ENCODE results near the gene STX10. TPM values are rescaled to one million over a fixed set of nuclear protein-coding genes. Genes with fewer than 3 reads are reported as not detected.

Gene STX10
- total and polyA plus RNA-seq, 10 donors: 43.8 to 98.0 (median 67.6) TPM

GRCh38 chr19:13104360-13104847, 45.8 kb downstream of the STX10 start:
- Histone ChIP-seq H3K27ac (peak overlapping the region; percentile 74 to 99 (median 97)), H3K4me1 (peaks cover 25 to 82% (median 72%) of the 10 kb centered on the region in 6 donors), H3K4me3 (peak overlapping the region; percentile 33 to 88 (median 56)), H3K9me3 (no peaks in the 10 kb centered on the region), H3K27me3 (replicated peaks in 1 of 7) (no peaks in the 10 kb centered on the region), H3K36me3 (peaks cover 0 to 44% (median 13%) of the 10 kb centered on the region in 6 donors)
- intact Hi-C loops (cut with DNase I; ENCODE audit: low total_unique reads): loop anchor here (5.0 kb wide), 1 partner anchor 48 kb away; the partner anchor contains the start of genes IER2 and STX10
- peak; percentile 99 to 100 (median 99) for TF ChIP-seq POLR2AphosphoS5 (IDR thresholded peaks at IDR 0.05)
- no peak for TF ChIP-seq POLR2A (IDR thresholded peaks at IDR 0.05)
- peak; percentile 80 to 97 (median 92) for TF ChIP-seq CTCF (IDR thresholded peaks at IDR 0.05 in 8 of 11, conservative IDR thresholded peaks at IDR 0.05 in 3 of 11)
- WGBS, 5 donors: 5 to 13% (median 10%) methylated on average over 26 to 33 of the region's 33 CpGs
- peak; percentile 98 for DNase-seq

DNA sequence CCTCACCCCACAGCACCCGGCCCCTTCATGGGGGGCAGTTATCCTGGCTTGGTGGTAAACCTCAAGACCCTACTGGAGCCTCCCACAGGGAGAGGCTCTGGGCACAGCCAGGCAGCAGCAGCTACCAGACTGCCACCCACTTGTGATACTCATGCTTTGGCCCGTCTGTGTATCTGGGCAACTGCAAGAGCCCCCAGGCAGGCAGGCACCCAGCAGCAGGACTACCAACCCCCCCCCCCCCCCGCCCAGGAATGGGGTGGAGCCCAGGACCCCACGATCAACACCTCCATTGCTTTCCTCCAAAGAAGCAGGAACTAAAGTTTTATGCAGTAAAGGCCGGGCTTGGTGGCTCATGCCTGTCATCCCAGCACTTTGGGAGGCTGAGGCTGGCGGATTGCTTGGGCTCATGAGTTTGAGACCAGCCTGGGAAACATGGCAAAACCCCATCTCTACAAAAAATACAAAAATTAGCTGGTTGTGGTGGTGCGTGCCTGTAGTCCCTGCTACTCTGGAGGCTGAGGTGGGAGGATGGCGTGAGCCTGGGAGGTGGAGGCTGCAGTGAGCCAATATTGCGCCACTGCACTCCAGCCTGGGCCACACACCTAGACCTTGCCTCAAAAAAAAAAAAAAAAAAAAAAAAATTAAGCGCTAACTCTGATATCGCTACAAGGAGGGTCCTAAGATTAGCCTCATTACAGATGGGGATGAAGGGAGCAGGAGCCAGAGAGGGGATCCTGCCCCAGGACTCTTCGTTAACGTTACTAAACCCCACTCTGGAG, 46.4 kb downstream of the STX10 start:
- Histone ChIP-seq H3K27ac (peak overlapping the region; percentile 74 to 99 (median 97)), H3K9me3 (no peaks in the 10 kb centered on the region), H3K4me1 (peaks cover 28 to 88% (median 78%) of the 10 kb centered on the region in 6 donors), H3K36me3 (peaks cover 0 to 43% (median 7%) of the 10 kb centered on the region in 6 donors), H3K27me3 (replicated peaks in 1 of 7) (peaks cover 0 to 4% (median 0%) of the 10 kb centered on the region in 7 donors), H3K4me3 (peak overlapping the region; percentile 33 to 88 (median 70))
- peak; percentile 85 for DNase-seq
- TF ChIP-seq CTCF (IDR thresholded peaks at IDR 0.05 in 8 of 11, conservative IDR thresholded peaks at IDR 0.05 in 3 of 11) (no peak), POLR2A (IDR thresholded peaks at IDR 0.05) (no peak), POLR2AphosphoS5 (IDR thresholded peaks at IDR 0.05) (no peak)
- 13 to 42% (median 25%) methylated on average over 11 to 13 of the region's 13 CpGs for WGBS, 5 donors
- intact Hi-C loops (cut with DNase I; ENCODE audit: low total_unique reads): loop anchor here (5.0 kb wide), 1 partner anchor 49 kb away; the partner anchor contains the start of genes IER2 and STX10

GRCh38 chr19:13102666-13103580, 47.3 kb downstream of the STX10 start, which contains the start of gene LYL1:
LYL1 (minus strand) TSS chr19:13102858; CDS start chr19:13101171, 1,687 bp downstream.
- Histone ChIP-seq H3K27ac (peak within 1 kb of the TSS; percentile 74 to 99 (median 97)), H3K9me3 (no peaks in the 10 kb centered on the region), H3K4me1 (peaks cover 30 to 97% (median 87%) of the 10 kb centered on the region in 6 donors), H3K36me3 (peaks cover 0 to 34% (median 6%) of the 10 kb centered on the region in 6 donors), H3K27me3 (replicated peaks in 1 of 7) (peaks cover 0 to 12% (median 0%) of the 10 kb centered on the region in 7 donors), H3K4me3 (peak within 1 kb of the TSS; percentile 57 to 88 (median 70))
- intact Hi-C loops (cut with DNase I; ENCODE audit: low total_unique reads): loop anchor here (5.0 kb wide), 1 partner anchor 49 kb away; the partner anchor contains the start of genes IER2 and STX10
- WGBS, 5 donors: 0 to 2% (median 0%) methylated on average over 16 to 47 of the region's 47 CpGs
- DNase-seq: peak; percentile 97
- TF ChIP-seq POLR2A (IDR thresholded peaks at IDR 0.05) (peak in 1 of 3 donors; percentile 27), CTCF (IDR thresholded peaks at IDR 0.05 in 8 of 11, conservative IDR thresholded peaks at IDR 0.05 in 3 of 11) (peak in 4 of 11 experiments; percentile 17 to 49 (median 21)), POLR2AphosphoS5 (IDR thresholded peaks at IDR 0.05) (peak; percentile 97 to 99 (median 98))
